Lung (tissue), 12 donors: ENCODE data around the gene DLX5. TPM values are rescaled to one million over a fixed set of nuclear protein-coding genes. Genes with fewer than 3 reads are reported as not detected.
A peak's percentile ranks its signal among the peaks of the same experiment; 100 is the strongest.

Experiments
- ATAC-seq: fragments of 200-7000 bp; cut with Tn5 transposase; one replicate; pipeline ENCODE4 v1.9.1; 2020; ENCODE audit warnings: moderate number of reproducible peaks; ENCODE audit not compliant: insufficient read depth, low FRiP score
- DNase-seq, 3 donors: peaks; one replicate each; pipeline ENCODE4 v3.0.0-alpha.2; 2013 to 2017
- H3K27ac ChIP-seq, 2 donors: one replicate each; pipeline ENCODE4 v1.5.1; 2013; ENCODE audit warnings: mild to moderate bottlenecking in 2 of 2, moderate library complexity in 2 of 2, control low read depth in 1 of 2, inconsistent platforms in 1 of 2, low read depth in 1 of 2, low read length in 1 of 2
- H3K27me3 ChIP-seq, 3 donors: one replicate each; pipeline ENCODE4 v1.5.1; 2013; ENCODE audit warnings: low read length in 2 of 3; ENCODE audit not compliant: control insufficient read depth in 3 of 3, insufficient read depth in 3 of 3
- H3K36me3 ChIP-seq, 4 donors: one replicate each; pipeline ENCODE4 v1.5.1; 2013; ENCODE audit warnings: low read length in 4 of 4, mild to moderate bottlenecking in 1 of 4, moderate library complexity in 1 of 4; ENCODE audit not compliant: control insufficient read depth in 4 of 4, insufficient read depth in 4 of 4
- H3K4me1 ChIP-seq, 5 donors: one replicate each; pipeline ENCODE4 v1.5.1; 2013; ENCODE audit warnings: low read length in 5 of 5, mild to moderate bottlenecking in 2 of 5, moderate library complexity in 1 of 5; ENCODE audit not compliant: control insufficient read depth in 5 of 5, insufficient read depth in 5 of 5
- H3K4me3 ChIP-seq: one replicate; pipeline ENCODE4 v1.5.1; 2013; ENCODE audit warnings: mild to moderate bottlenecking, control low read depth, moderate library complexity
- H3K9ac ChIP-seq, 2 donors: one replicate each; pipeline ENCODE4 v1.5.1; 2013; ENCODE audit warnings: low read length in 2 of 2, control low read depth in 1 of 2; ENCODE audit not compliant: insufficient read depth in 1 of 2
- H3K9me3 ChIP-seq, 4 donors: one replicate each; pipeline ENCODE4 v1.5.1; 2013; ENCODE audit warnings: low read length in 3 of 4, mild to moderate bottlenecking in 1 of 4, moderate library complexity in 1 of 4; ENCODE audit not compliant: control insufficient read depth in 4 of 4, insufficient read depth in 3 of 4
- whole genome bisulfite sequencing, 2 donors: extraction: QIAGEN DNeasy Blood & Tissue Kit; methylation state at CpG; one replicate each; pipeline ENCODE4 v1.1.7; 2013; 5-methylcytosine and 5-hydroxymethylcytosine counted together
- polyA plus RNA-seq, 2 donors: library from polyadenylated mRNA; stranded (reverse); fragments of 200-250 nt; gene quantifications; one replicate each; pipeline ENCODE4 v1.2.1, GENCODE V29; 2013
- total RNA-seq, 2 donors: library from RNA; depleted of rRNA in 1 of 2; stranded (reverse); fragments of >200 nt in 1 of 2; gene quantifications; one replicate each; pipeline ENCODE4 v1.2.1, GENCODE V29; 2014 to 2021
- TF ChIP-seq, protein P1 (sequence below): IDR thresholded peaks from 2 replicates; pipeline ENCODE4 v1.5.1; 2012; ENCODE audit warnings: mild to moderate bottlenecking; ENCODE audit errors: control extremely low read depth, extremely low read depth
- donor health status: control.
- donor health status: control.
- donor health status: Bipolar disorder and iron deficiency.
- donor health status: healthy.
- donor health status: DM: yes; HTN: yes; CAD: no.

DLX5 gene
- total and polyA plus RNA-seq, 4 donors = 0.18 to 1.1 (median 0.22) TPM; not detected in 1

DNA sequence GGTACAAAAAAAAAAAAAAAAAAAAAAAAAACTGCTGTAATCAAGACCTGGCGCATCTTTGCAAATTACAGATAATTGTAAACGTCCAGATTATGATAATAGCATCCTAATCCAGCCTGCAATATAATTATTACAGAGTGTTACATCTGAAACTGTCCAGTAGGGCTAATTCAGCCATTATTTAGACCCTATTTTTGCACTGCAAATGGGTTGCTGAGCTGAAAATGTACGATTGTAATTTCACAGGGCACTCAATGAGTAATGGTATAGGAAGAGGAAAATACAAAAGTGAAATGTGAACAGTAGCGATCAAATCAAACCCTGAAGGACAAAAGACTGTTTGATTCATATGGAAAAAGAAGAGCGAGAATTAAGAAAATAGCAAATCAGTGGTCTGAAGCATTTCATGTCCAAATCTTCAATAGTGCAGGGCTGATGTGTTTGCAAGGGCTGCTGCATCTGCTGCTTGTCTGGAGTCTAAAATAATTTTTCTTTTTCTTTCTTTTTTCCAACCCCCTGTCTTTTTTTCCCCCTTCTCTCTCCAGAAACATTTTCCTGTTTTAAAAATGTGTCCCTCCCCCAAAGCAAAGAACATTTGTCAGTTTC, 10.4 kb downstream of the DLX5 start:
- no peak for ATAC-seq
- Histone ChIP-seq H3K4me1 (peaks cover 0 to 20% (median 0%) of the 10 kb centered on the region in 5 donors), H3K4me3 (no peak overlapping the region), H3K9ac (no peak overlapping the region), H3K9me3 (peaks cover 0 to 16% (median 0%) of the 10 kb centered on the region in 4 donors), H3K27me3 (peaks cover 16 to 97% (median 92%) of the 10 kb centered on the region in 3 donors), H3K27ac (no peak overlapping the region), H3K36me3 (peaks cover 0 to 2% (median under 1%) of the 10 kb centered on the region in 4 donors)
- TF ChIP-seq, protein P1, sequence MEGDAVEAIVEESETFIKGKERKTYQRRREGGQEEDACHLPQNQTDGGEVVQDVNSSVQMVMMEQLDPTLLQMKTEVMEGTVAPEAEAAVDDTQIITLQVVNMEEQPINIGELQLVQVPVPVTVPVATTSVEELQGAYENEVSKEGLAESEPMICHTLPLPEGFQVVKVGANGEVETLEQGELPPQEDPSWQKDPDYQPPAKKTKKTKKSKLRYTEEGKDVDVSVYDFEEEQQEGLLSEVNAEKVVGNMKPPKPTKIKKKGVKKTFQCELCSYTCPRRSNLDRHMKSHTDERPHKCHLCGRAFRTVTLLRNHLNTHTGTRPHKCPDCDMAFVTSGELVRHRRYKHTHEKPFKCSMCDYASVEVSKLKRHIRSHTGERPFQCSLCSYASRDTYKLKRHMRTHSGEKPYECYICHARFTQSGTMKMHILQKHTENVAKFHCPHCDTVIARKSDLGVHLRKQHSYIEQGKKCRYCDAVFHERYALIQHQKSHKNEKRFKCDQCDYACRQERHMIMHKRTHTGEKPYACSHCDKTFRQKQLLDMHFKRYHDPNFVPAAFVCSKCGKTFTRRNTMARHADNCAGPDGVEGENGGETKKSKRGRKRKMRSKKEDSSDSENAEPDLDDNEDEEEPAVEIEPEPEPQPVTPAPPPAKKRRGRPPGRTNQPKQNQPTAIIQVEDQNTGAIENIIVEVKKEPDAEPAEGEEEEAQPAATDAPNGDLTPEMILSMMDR = no peak
- WGBS, 2 donors = 14 to 20% methylated on average over 5 of the region's 5 CpGs
- DNase-seq = peak in 1 of 3 donors; percentile 23

DNA sequence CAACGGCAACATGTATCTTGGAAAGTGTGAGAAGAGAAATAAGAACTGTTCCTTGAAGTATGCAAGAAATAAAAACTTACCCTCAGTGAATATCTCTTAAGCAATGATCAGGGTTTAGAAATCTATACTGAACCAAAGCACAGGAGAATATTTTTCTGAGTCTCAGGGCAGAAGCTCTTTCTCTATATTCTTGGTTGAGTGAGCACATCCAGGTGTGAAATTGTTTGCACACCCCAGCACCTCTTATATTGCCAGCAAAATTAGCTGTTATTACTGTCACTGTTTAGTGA, 10.8 kb downstream of the DLX5 start:
- peaks cover 17 to 97% (median 92%) of the 10 kb centered on the region in 3 donors for H3K27me3 ChIP-seq
- peaks cover 0 to 16% (median 0%) of the 10 kb centered on the region in 4 donors for H3K9me3 ChIP-seq
- H3K27ac ChIP-seq = no peak overlapping the region
- 33 to 34% methylated on average over 1 of the region's 1 CpG for WGBS, 2 donors
- peaks cover 0 to 20% (median 0%) of the 10 kb centered on the region in 5 donors for H3K4me1 ChIP-seq
- no peak for DNase-seq
- TF ChIP-seq, protein P1 = no peak
- no peaks in the 10 kb centered on the region for H3K36me3 ChIP-seq
- no peak overlapping the region for H3K4me3 ChIP-seq
- no peak for ATAC-seq
- no peak overlapping the region for H3K9ac ChIP-seq

DNA sequence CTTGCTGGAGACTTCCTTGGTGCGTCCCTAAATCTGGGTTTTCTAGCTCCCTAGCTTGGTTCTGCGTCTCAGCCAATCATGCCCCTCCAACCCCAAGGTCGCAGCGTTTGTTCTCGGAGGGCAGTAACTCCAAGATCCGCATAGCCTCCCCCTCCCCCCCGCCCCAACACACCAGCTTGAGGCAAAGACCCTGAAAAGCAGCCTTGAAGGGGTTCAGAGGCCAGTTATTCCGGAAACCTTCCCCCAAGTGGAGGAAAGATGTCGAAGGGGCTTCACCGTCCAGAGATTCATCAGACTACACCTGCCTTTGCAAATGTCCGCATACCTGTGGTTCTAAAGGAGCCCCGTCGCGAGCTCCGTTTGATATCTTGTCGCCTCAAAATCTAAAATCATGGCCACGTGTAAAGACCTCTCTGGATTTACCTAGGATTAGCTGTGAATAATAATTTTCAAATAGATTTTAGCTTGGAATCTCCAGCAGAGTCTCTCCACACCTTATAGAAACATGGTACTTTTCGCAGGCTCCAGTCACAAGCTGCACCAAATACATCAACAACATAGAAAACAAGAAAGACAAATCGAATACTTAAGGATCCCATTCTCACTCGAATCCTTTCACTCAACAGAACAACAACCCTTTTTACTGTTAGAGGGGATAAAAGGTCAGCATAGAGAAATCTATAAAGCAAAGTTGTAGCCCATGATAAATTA, 11.3 kb downstream of the DLX5 start:
- no peak overlapping the region for H3K27ac ChIP-seq
- peaks cover 22 to 99% (median 95%) of the 10 kb centered on the region in 3 donors for H3K27me3 ChIP-seq
- no peak overlapping the region for H3K4me3 ChIP-seq
- TF ChIP-seq, protein P1 = no peak
- no peak overlapping the region for H3K9ac ChIP-seq
- ATAC-seq = no peak
- no peaks in the 10 kb centered on the region for H3K36me3 ChIP-seq
- H3K4me1 ChIP-seq = peaks cover 0 to 18% (median 0%) of the 10 kb centered on the region in 5 donors
- peaks cover 0 to 16% (median 0%) of the 10 kb centered on the region in 4 donors for H3K9me3 ChIP-seq
- WGBS, 2 donors = 11 to 15% methylated on average over 20 of the region's 20 CpGs
- peak in 1 of 3 donors; percentile 41 for DNase-seq
